Adrenal gland (tissue), 12 donors: ENCODE results near the gene RGS19. TPM values are rescaled to one million over a fixed set of nuclear protein-coding genes. Genes with fewer than 3 reads are reported as not detected.

Source experiments
- DNase-seq, 7 donors: peaks; one replicate each; pipeline ENCODE4 v3.0.0-alpha.2; 2019 to 2020
- H3K27ac ChIP-seq, 5 donors: fragments of 200-600 bp; sonication (generic) in 4 of 5; 1 replicate in 3 of 5; 2 replicates in 2 of 5; pipeline versions ENCODE4 v1.5.1 to v1.8.0; 2016 to 2020; ENCODE audit warnings: mild to moderate bottlenecking in 1 of 5
- H3K27me3 ChIP-seq: fragments of 200-600 bp; 2 replicates; pipeline ENCODE4 v1.8.0; 2021
- H3K36me3 ChIP-seq, 2 donors: fragments of 200-600 bp; replicated peaks in 1 of 2; 1 replicate in 1 of 2; 2 replicates in 1 of 2; pipeline versions ENCODE4 v1.5.1 to v1.8.0; 2018 to 2022
- H3K4me1 ChIP-seq, 2 donors: fragments of 200-600 bp; replicated peaks in 1 of 2; 1 replicate in 1 of 2; 2 replicates in 1 of 2; pipeline versions ENCODE4 v1.5.1 to v1.8.0; 2018 to 2021
- H3K4me3 ChIP-seq, 4 donors: fragments of 200-600 bp; sonication (generic) in 3 of 4; one replicate each; pipeline ENCODE4 v1.5.1; 2016 to 2018
- H3K9me3 ChIP-seq, 3 donors: fragments of 200-600 bp; sonication (generic) in 1 of 3; replicated peaks in 1 of 3; 1 replicate in 2 of 3; 2 replicates in 1 of 3; pipeline versions ENCODE4 v1.5.1 to v1.8.0; 2016 to 2021
- POLR2A ChIP-seq, 2 donors: fragments of 450-650 bp; IDR thresholded peaks; one replicate each; pipeline ENCODE4 v1.6.1; 2017; ENCODE audit warnings: antibody characterized with exemption in 2 of 2, mild to moderate bottlenecking in 2 of 2, moderate library complexity in 1 of 2
- WGBS, 4 donors: extraction: QIAGEN DNeasy Blood & Tissue Kit in 2 of 4; methylation state at CpG; one replicate each; pipeline versions ENCODE4 v1.1.5 to v1.1.7; 2013 to 2017; 5-methylcytosine and 5-hydroxymethylcytosine counted together
- intact Hi-C, 2 donors: fragments of 100-400 bp; cut with DNase I; formaldehyde crosslinking; loops; one replicate each; pipeline versions ENCODE4 v1.14.1 to v1.15.0; 2022 to 2023
- polyA plus RNA-seq, 3 donors: library from polyadenylated mRNA; stranded (reverse); fragments of 200-250 nt in 2 of 3; fragments of 350-450 nt in 1 of 3; fragmentation: Illumina TruSeq in 1 of 3; extraction: RNeasy Lipid Tissue Mini Kit (QIAGEN cat#74804) in 1 of 3; gene quantifications; one replicate each; pipeline ENCODE4 v1.2.3, GENCODE V29; 2013 to 2014
- total RNA-seq, 9 donors: library from RNA; depleted of rRNA in 4 of 9; stranded (reverse); fragments of >200 nt in 4 of 9; fragments of 120-200 nt in 1 of 9; fragmentation: NEBNext Ultra II Directional in 1 of 9; extraction: Animal tissue kit (Norgen Biotek cat#: 25700) in 1 of 9; gene quantifications; one replicate each; pipeline versions ENCODE4 v1.1.0 to v1.2.4, GENCODE V29; 2013 to 2023
- TF ChIP-seq, protein P1 (sequence below), 6 experiments: fragments of 450-650 bp in 4 of 6; fragments of 200-600 bp in 2 of 6; sonication (generic) in 1 of 6; IDR thresholded peaks; 1 replicate in 5 of 6; 2 replicates in 1 of 6; pipeline versions ENCODE4 v1.5.1 to v1.8.0; 2016 to 2021; ENCODE audit warnings: antibody characterized with exemption in 6 of 6, mild to moderate bottlenecking in 2 of 6, moderate library complexity in 1 of 6
- donor health status: healthy with polysubstance abuse.
- donor health status: Bipolar disorder and iron deficiency.
- donor health status: DM: yes; HTN: yes; CAD: no.
- donor health status: DM: no; HTN: no; CAD: no.
- donor health status: DM: no; HTN: no; CAD: no.
- donor health status: DM: yes; HTN: yes; CAD: no.

RGS19 gene
- total and polyA plus RNA-seq, 12 donors, result 3.0 to 42.0 (median 15.1) TPM

DNA sequence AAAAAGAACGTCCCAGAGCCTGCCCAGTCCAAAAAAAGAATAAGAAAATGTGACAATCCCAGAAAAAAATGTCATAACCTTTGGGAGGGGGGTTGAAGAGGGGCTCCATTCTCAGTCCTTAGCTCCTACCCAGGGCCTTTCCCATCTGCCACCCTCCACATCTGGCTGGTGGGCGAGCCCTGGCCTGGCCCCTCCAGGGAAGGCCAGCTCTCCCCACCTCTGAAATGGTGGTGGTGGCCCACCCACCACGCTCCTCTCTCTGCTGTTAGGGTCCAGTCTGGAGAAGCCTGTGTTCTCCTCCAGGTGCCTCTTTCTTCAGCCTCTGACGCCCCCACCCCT lies 415 bp downstream of the RGS19 start:
- no peaks in the 10 kb centered on the region for H3K27me3 ChIP-seq
- H3K4me1 ChIP-seq, result peaks cover 10 to 22% of the 10 kb centered on the region in 2 donors
- peak overlapping the region; percentile 42 to 94 (median 75) for H3K4me3 ChIP-seq
- intact Hi-C loops, result no loop called here
- H3K36me3 ChIP-seq, result peaks cover 0 to 8% of the 10 kb centered on the region in 2 donors
- no peaks in the 10 kb centered on the region for H3K9me3 ChIP-seq
- H3K27ac ChIP-seq, result peak overlapping the region in 4 of 5 donors; percentile 4 to 90 (median 64)
- TF ChIP-seq POLR2A (IDR thresholded peaks at IDR 0.05), result no peak
- TF ChIP-seq, protein P1, sequence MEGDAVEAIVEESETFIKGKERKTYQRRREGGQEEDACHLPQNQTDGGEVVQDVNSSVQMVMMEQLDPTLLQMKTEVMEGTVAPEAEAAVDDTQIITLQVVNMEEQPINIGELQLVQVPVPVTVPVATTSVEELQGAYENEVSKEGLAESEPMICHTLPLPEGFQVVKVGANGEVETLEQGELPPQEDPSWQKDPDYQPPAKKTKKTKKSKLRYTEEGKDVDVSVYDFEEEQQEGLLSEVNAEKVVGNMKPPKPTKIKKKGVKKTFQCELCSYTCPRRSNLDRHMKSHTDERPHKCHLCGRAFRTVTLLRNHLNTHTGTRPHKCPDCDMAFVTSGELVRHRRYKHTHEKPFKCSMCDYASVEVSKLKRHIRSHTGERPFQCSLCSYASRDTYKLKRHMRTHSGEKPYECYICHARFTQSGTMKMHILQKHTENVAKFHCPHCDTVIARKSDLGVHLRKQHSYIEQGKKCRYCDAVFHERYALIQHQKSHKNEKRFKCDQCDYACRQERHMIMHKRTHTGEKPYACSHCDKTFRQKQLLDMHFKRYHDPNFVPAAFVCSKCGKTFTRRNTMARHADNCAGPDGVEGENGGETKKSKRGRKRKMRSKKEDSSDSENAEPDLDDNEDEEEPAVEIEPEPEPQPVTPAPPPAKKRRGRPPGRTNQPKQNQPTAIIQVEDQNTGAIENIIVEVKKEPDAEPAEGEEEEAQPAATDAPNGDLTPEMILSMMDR (IDR thresholded peaks at IDR 0.05), result no peak
- no peak for DNase-seq
- 27 to 33% (median 31%) methylated on average over 3 to 4 of the region's 4 CpGs for WGBS, 4 donors

DNA sequence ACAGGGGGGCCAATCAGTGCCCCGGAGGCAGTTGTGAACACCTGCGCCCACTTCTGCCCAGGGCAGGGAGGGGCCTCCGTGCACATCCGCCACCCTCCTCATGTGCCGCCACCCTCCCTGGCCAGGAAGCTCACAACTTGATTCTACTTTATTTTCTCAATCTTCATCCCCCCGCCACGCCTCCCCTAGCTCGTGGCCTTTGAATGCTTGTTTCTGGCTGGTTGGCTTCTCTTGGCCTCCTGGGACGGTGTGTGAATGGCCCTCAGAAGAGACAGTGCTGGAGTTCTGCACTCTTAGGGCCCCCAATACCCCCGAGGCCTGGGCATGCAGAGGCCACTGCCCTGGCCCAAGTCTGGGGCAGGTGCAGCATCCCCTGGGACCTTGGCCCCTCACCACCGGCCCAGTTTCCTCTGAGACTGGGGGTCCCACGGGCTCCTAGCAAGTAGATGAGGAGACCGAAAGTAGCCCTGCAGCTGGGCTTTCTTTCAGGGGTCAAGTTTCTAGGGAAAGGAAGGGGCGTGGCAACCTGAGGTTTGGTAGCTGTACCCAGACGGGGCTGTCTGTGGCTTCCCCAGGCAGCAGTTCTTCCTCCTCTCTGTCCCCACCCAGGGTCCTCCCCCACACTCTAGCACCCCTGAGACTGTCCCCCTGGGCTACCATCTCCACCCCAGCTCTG lies 1.3 kb downstream of the RGS19 start:
- Histone ChIP-seq H3K27ac (no peak overlapping the region), H3K9me3 (no peaks in the 10 kb centered on the region), H3K36me3 (peaks cover 0 to 16% of the 10 kb centered on the region in 2 donors), H3K4me3 (peak overlapping the region in 1 of 4 donors; percentile 94), H3K4me1 (peaks cover 6 to 14% of the 10 kb centered on the region in 2 donors), H3K27me3 (no peaks in the 10 kb centered on the region)
- intact Hi-C loops, result no loop called here
- no peak for TF ChIP-seq POLR2A (IDR thresholded peaks at IDR 0.05)
- TF ChIP-seq, protein P1 (IDR thresholded peaks at IDR 0.05), result no peak
- WGBS, 4 donors, result 65 to 83% (median 69%) methylated on average over 10 to 15 of the region's 15 CpGs
- no peak for DNase-seq

DNA sequence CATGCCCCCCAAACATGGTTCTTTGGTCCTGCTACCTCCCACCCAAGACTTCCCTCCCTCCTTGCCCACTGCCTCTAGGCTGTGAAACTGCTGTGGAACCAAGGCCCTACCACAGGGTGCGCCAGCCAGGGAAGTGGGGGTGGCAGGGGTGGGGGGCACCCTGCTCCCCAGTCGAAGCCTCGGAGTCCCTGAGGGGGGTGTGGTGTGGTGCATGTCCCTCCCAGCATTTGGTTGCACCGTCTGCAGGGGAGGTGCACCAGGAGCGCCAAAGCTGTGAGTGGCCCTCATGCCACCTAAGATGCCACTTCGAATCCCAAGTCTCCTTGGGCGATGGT lies 1.8 kb downstream of the RGS19 start:
- peak overlapping the region in 1 of 5 donors; percentile 29 for H3K27ac ChIP-seq
- peaks cover 0 to 16% of the 10 kb centered on the region in 2 donors for H3K36me3 ChIP-seq
- DNase-seq, result no peak
- WGBS, 4 donors, result 55 to 72% (median 69%) methylated on average over 5 to 7 of the region's 7 CpGs; no CpG with 5 or more reads in 1 of the 4 donors
- H3K4me1 ChIP-seq, result peaks cover 6 to 12% of the 10 kb centered on the region in 2 donors
- H3K4me3 ChIP-seq, result peak overlapping the region in 1 of 4 donors; percentile 94
- no peak for TF ChIP-seq POLR2A (IDR thresholded peaks at IDR 0.05)
- TF ChIP-seq, protein P1 (IDR thresholded peaks at IDR 0.05), result no peak
- H3K27me3 ChIP-seq, result no peaks in the 10 kb centered on the region
- H3K9me3 ChIP-seq, result no peaks in the 10 kb centered on the region
- intact Hi-C loops, result no loop called here

DNA sequence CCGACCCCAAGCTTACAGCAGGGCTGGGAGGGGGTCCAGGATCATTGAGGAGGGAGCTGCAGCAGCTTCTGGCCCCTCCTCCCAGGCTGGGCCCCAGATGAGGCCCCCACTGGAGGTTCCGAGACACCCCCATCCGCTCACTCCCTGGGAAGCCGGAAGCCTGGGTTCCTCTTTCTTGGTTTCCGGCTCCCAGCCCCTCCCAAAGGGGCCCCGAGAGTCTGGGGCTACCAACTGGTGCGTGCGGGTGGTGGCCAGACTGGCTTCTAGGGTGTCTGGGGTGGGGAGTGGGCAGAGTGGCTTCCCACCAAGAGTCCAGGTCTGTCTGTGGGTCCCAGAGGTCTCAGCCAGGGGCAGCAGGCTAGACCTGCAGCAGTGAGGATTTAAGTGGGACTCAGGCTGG lies 2.2 kb downstream of the RGS19 start:
- H3K27ac ChIP-seq, result peak overlapping the region in 1 of 5 donors; percentile 29

More for the DNA sequence above, 2.2 kb downstream of the RGS19 start:
- no peak for TF ChIP-seq POLR2A (IDR thresholded peaks at IDR 0.05)
- TF ChIP-seq, protein P1 (IDR thresholded peaks at IDR 0.05), result no peak
- no peak for DNase-seq
- 69 to 80% (median 77%) methylated on average over 8 of the region's 8 CpGs; no CpG with 5 or more reads in 1 of the 4 donors for WGBS, 4 donors
- intact Hi-C loops, result no loop called here
- H3K9me3 ChIP-seq, result no peaks in the 10 kb centered on the region
- no peaks in the 10 kb centered on the region for H3K27me3 ChIP-seq
- H3K4me1 ChIP-seq, result peaks cover 6 to 12% of the 10 kb centered on the region in 2 donors
- H3K36me3 ChIP-seq, result peaks cover 0 to 16% of the 10 kb centered on the region in 2 donors
- H3K4me3 ChIP-seq, result peak overlapping the region in 1 of 4 donors; percentile 94
